OCI-LY1 (cell line): Measurements from ENCODE around the gene ZFP3.
A peak's percentile ranks its signal among the peaks of the same experiment; 100 is the strongest.

Experiments used
- CTCF ChIP-seq: fragments of 200-600 bp; sonication (generic), shearing (Covaris generic); IDR thresholded peaks from 2 replicates; pipeline ENCODE4 v1.5.1; 2017; ENCODE audit warnings: mild to moderate bottlenecking, antibody characterized with exemption, low read length, moderate library complexity, mixed read lengths
- EZH2 ChIP-seq: fragments of 200-600 bp; sonication (generic), shearing (Covaris generic); IDR thresholded peaks from 2 replicates; pipeline ENCODE4 v1.8.0; 2017; ENCODE audit warnings: borderline replicate concordance, mixed run types, mild to moderate bottlenecking, antibody characterized with exemption, low read length, moderate library complexity, mixed read lengths

GRCh38 chr17:5043524-5043923 is 34.7 kb upstream of the ZFP3 start:
- TF ChIP-seq CTCF: peak; percentile 9; the same call in 1 of the 2 replicates
- TF ChIP-seq EZH2: no peak
